ENCODE data around the gene AKAP8L.
"Not testable (repeated sequence)": the region's sequence is repeated elsewhere in the genome, so short reads cannot be mapped to it uniquely, and the experiment has no call there.

Gene AKAP8L

DNA sequence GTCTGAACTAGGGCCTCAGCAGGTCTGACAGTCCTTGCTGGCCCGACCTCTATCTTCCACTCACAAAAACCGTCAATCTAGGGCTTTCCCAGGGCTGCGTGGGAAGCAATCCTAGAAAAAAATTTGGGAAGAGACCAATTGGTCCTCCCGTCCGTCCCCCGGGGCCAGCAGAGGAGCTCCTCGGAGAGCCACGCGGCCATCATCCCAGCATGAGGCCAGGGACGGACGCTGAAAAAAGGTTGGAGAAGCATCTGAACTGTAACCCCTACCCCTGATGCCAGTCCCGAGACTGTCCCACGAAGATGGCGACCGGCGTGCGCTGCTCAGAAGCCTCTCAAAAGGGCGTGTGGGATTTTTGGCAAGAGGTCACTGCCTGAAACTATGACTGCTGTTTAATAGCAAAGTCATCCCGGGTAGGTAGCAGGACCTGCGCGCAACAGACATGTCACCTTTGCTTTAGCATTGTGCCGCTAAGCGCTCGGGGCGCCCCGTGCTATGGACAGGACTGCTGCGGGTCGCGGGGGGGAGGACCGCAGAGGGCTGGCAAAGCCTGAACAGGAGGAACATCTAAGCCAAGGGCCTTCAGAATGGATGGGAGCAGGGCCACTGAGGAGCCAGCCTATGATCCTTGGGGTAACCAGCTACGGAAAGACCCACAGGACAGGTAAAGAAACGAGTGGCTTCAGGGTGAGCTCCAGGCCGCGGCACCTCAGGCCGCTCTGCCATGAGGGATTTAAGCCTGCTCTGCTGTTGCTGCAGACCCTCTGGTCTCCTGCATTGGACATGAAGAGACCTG is 49.8 kb downstream of the AKAP8L start:
- Histone ChIP-seq H3K36me3 (ENCODE audit: control insufficient read depth, insufficient read depth, low read length) (peaks cover 47% of the 10 kb centered on the region), H3K27me3 (replicated peaks; ENCODE audit: control insufficient read depth, insufficient read depth, low read length) (no peaks in the 10 kb centered on the region), H3K4me3 (replicated peaks; ENCODE audit: low read depth, low read length) (no peak overlapping the region)

DNA sequence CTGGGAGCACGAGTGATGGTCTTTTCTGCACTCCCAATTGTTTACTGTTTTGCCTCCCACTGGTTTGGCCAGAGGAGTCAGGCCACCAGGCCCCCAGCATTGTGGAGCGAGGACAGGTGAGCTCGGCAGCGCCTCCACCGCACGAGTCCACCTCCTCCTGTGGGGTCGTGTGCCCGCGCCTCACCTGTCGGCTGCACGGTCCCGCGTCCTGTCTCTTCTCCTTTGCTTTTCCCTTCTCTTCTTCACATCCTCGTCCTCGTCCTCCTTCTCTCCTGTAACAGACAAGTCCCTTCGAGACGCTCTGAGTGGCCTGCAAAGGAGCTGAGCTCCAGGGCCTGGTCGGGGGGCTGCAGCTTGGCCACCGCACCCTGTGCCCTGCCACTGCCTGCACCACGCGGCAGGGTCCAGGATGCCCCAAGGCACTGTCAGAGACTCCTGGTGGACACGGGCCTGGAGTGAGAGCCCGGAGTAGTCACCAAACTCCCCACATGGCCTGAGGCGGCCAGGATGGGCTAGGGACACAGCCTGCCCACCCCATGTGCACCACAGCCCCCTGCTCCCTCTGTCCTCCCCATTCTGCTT is 50.6 kb downstream of the AKAP8L start:
- TF ChIP-seq, protein P1, sequence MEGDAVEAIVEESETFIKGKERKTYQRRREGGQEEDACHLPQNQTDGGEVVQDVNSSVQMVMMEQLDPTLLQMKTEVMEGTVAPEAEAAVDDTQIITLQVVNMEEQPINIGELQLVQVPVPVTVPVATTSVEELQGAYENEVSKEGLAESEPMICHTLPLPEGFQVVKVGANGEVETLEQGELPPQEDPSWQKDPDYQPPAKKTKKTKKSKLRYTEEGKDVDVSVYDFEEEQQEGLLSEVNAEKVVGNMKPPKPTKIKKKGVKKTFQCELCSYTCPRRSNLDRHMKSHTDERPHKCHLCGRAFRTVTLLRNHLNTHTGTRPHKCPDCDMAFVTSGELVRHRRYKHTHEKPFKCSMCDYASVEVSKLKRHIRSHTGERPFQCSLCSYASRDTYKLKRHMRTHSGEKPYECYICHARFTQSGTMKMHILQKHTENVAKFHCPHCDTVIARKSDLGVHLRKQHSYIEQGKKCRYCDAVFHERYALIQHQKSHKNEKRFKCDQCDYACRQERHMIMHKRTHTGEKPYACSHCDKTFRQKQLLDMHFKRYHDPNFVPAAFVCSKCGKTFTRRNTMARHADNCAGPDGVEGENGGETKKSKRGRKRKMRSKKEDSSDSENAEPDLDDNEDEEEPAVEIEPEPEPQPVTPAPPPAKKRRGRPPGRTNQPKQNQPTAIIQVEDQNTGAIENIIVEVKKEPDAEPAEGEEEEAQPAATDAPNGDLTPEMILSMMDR (IDR thresholded peaks at IDR 0.05; ENCODE audit: insufficient read depth, low read length, poor library complexity, severe bottlenecking) = no peak
- Histone ChIP-seq H3K4me3 (replicated peaks; ENCODE audit: low read depth, low read length) (no peak overlapping the region), H3K36me3 (ENCODE audit: control insufficient read depth, insufficient read depth, low read length) (peaks cover 40% of the 10 kb centered on the region), H3K27me3 (replicated peaks; ENCODE audit: control insufficient read depth, insufficient read depth, low read length) (no peaks in the 10 kb centered on the region)
- DNase-seq (ENCODE audit: extremely low read depth, insufficient read length) = no peak

More for the DNA sequence above, 49.8 kb downstream of the AKAP8L start:
- TF ChIP-seq, protein P1 (IDR thresholded peaks at IDR 0.05; ENCODE audit: insufficient read depth, low read length, poor library complexity, severe bottlenecking) = no peak
- DNase-seq (ENCODE audit: extremely low read depth, insufficient read length) = no peak

DNA sequence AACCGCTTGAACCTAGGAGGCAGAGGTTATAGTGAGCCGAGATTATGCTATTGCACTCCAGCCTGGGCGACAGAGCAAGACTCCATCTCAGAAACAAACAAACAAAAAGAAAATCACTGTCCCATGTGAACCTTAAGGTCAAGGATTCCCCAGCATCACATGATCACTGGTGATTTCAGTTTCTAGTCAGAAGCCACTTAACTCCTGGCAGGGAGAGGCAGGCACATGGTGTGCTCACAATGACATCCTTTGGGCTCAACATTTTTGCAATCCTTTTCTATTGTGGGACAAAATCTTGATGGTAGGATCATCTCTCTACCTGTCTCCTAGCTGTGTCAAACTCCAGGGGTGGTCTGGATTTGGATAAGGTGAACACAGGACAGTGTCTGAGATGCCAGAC is 51.3 kb downstream of the AKAP8L start:
- Histone ChIP-seq H3K4me3 (replicated peaks; ENCODE audit: low read depth, low read length) (no peak overlapping the region), H3K36me3 (ENCODE audit: control insufficient read depth, insufficient read depth, low read length) (peaks cover 39% of the 10 kb centered on the region), H3K27me3 (replicated peaks; ENCODE audit: control insufficient read depth, insufficient read depth, low read length) (no peaks in the 10 kb centered on the region)
- DNase-seq (ENCODE audit: extremely low read depth, insufficient read length) = no peak
- TF ChIP-seq, protein P1 (IDR thresholded peaks at IDR 0.05; ENCODE audit: insufficient read depth, low read length, poor library complexity, severe bottlenecking) = no peak

DNA sequence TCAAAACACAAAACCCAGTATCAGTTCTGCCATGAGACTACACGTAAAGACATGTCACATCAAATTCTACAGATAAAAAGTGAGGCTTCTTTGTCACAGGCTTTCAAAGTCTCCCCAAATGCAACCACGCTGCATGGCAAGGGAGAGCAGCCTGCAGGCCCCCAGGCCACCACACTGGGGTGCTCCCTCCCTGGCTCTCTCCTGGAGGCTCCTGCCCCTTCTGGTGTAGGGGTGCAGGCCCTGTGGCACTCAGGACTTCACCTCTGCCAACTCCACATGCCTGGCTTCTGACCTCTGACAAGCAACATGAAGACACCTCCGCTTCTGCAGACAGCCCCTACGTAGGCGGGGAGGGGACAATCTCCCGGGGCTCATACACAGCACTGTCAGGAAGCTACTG is 53.5 kb downstream of the AKAP8L start:
- peaks cover 40% of the 10 kb centered on the region for H3K36me3 ChIP-seq (ENCODE audit: control insufficient read depth, insufficient read depth, low read length)
- no peaks in the 10 kb centered on the region for H3K27me3 ChIP-seq (replicated peaks; ENCODE audit: control insufficient read depth, insufficient read depth, low read length)
- TF ChIP-seq, protein P1 (IDR thresholded peaks at IDR 0.05; ENCODE audit: insufficient read depth, low read length, poor library complexity, severe bottlenecking) = no peak
- DNase-seq (ENCODE audit: extremely low read depth, insufficient read length) = no peak
- H3K4me3 ChIP-seq (replicated peaks; ENCODE audit: low read depth, low read length) = no peak overlapping the region

DNA sequence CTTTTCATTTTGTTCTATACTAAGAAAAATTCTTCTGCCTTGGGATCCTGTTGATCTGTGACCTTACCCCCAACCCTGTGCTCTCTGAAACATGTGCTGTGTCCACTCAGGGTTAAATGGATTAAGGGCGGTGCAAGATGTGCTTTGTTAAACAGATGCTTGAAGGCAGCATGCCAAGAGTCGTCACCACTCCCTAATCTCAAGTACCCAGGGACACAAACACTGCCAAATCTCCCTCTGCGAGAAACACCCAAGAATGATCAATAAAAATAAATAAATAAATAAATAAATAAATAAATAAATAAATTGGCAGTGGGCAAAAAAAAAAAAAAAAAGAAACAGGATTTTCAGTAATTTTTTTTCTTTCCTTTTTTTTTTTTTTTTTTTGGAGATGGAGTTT is 55.0 kb downstream of the AKAP8L start:
- not testable (repeated sequence) for H3K4me3 ChIP-seq (replicated peaks; ENCODE audit: low read depth, low read length); H3K27me3 ChIP-seq (replicated peaks; ENCODE audit: control insufficient read depth, insufficient read depth, low read length); DNase-seq (ENCODE audit: extremely low read depth, insufficient read length)
- peaks cover 40% of the 10 kb centered on the region for H3K36me3 ChIP-seq (ENCODE audit: control insufficient read depth, insufficient read depth, low read length)

DNA sequence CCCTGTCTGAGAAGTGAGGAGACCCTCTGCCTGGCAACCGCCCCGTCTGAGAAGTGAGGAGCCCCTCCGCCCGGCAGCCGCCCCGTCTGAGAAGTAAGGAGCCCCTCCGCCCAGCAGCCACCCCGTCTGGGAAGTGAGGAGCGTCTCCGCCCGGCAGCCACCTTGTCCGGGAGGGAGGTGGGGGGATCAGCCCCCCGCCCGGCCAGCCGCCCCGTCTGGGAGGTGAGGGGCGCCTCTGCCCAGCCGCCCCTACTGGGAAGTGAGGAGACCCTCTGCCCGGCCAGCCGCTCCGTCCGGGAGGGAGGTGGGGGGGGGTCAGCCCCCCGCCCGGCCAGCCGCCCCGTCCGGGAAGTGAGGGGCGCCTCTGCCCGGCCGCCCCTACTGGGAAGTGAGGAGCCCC is 55.7 kb downstream of the AKAP8L start:
- H3K36me3 ChIP-seq (ENCODE audit: control insufficient read depth, insufficient read depth, low read length) = peaks cover 39% of the 10 kb centered on the region
- not testable (repeated sequence) for DNase-seq (ENCODE audit: extremely low read depth, insufficient read length); H3K27me3 ChIP-seq (replicated peaks; ENCODE audit: control insufficient read depth, insufficient read depth, low read length); H3K4me3 ChIP-seq (replicated peaks; ENCODE audit: low read depth, low read length)

DNA sequence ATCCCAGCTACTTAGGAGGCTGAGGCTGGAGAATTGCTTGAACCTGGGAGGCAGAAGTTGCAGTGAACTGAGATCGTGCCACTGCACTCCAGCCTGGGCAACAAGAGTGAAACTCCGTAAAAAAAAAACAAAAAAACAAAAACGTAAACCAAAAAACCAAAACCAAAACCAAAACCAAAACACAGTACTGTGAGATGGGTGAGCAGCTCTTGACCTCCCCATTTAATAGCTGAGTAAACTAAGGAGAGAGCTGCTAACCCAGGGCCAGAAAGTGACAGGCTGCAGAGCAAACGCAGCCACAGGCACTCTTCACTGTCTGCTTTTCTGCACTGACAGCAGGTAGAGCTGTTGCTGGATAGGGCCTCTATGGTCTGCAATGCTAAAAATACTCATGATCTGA is 58.8 kb downstream of the AKAP8L start:
- DNase-seq (ENCODE audit: extremely low read depth, insufficient read length); H3K4me3 ChIP-seq (replicated peaks; ENCODE audit: low read depth, low read length); H3K27me3 ChIP-seq (replicated peaks; ENCODE audit: control insufficient read depth, insufficient read depth, low read length): not testable (repeated sequence)
- H3K36me3 ChIP-seq (ENCODE audit: control insufficient read depth, insufficient read depth, low read length) = peaks cover 33% of the 10 kb centered on the region

Measured in GM06990 (cell line).